Mesenteric fat pad (tissue), 1 donor: ENCODE data around the gene NSUN4. TPM values are rescaled to one million over a fixed set of nuclear protein-coding genes. Genes with fewer than 3 reads are reported as not detected.

Experiments
- DNase-seq: peaks from one replicate; pipeline ENCODE4 v3.0.0-alpha.2; 2020; ENCODE audit warnings: low spot score
- total RNA-seq: library from RNA; stranded (reverse); fragmentation: NEBNext Ultra II Directional; extraction: Animal tissue kit (Norgen Biotek cat#: 25700); gene quantifications from one replicate; pipeline ENCODE4 v1.2.1, GENCODE V29; 2021
- donor health status: DM: yes; HTN: yes; CAD: no.

NSUN4 gene
- total RNA-seq, 1 donor from 2014 or later = 28.1 TPM

DNA sequence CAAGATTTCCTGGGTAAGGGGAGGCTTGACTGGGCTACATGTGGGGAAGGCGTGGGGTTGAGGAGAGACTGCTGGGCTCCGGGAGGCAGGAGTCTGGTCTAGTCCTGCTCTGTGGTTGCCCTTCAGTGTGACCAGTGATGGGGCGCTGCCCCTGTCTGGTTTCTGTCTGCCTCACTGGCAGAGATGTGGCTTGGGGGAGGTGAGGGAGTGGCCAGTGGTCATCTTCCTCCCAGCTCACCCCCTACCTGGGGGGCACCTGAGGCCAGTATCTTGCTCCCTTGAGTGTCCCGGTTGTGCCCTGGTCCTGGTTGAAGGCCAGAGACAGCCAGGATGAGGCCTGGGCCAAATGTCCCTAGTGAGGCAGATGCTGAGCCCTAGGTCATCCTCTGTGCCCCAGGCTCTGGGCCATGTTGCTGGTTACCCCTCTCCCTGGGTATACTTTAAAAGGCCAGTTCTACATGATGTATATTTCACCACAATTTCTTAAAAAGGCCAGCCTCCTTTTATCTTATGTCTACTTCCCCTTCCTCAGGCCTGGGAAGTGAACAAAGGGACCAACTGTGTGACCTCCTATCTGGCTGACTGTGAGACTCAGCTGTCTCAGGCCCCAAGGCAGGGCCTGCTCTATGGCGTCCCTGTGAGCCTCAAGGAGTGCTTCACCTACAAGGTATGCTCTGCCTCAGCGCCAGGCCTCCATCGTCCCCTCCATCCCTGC is 64.0 kb downstream of the NSUN4 start:
- DNase-seq = no peak

DNA sequence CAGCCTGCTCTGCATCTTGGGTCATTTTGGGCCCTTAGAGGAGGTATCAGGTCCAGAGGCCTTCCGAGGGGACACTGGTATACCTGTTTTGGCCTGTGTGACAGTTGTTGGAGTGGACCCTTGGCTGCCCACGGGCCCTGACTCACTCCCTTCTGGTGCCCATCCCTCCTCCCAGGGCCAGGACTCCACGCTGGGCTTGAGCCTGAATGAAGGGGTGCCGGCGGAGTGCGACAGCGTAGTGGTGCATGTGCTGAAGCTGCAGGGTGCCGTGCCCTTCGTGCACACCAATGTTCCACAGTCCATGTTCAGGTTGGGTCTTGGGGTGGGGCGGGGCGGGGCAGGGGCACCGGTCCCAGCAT is 64.6 kb downstream of the NSUN4 start:
- DNase-seq = no peak

DNA sequence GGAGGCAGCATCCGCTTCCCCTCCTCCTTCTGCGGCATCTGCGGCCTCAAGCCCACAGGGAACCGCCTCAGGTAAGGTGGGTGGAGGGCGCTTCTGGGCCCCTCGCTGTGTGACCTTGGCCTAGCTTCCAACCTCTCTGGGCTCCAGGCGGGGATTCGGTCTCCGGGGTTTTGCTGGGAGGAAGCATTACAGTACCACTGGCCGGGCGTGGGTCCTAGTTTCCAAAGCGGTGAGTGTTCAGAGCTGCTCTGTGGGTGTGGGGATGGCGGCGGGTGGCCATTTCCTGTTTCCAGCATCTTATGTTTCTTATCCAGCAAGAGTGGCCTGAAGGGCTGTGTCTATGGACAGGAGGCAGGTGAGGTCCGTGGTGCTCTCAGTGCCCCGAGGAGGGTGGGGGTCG is 65.1 kb downstream of the NSUN4 start:
- DNase-seq = no peak

DNA sequence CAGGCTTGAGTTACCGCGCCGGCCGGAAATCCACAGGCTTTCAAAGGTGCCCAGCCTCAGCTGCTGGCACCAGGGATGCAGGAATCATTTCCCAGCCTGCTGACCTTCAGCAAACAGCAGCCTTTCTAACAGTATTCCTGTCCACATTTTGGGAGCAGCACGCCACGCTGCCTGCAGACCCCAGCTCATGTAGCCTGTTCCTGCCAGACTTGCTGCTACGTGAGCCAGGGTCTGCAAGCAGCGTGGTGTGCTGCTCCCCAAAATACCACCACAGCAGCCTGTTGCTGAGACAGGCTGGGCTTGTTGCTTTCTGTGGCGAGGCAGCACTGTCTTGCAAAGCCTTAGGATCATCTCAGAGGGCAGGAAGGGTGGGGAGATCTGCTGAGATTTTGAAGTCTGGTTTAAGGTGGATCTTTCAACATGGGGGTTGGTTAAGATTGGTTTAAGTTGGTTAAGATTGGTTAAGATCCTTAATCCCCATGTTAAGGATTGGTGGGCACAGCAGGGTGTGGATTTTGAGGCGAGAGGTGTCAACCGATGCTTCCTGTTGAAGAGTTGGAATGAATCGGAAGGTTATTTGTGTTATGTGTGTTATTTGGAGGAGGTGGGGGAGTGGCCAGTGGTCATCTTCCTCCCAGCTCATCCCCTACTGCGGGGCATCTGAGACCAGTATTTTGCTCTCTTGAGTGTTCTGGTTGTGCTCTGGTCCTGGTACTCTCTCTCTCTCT is 66.4 kb downstream of the NSUN4 start:
- DNase-seq = no peak

DNA sequence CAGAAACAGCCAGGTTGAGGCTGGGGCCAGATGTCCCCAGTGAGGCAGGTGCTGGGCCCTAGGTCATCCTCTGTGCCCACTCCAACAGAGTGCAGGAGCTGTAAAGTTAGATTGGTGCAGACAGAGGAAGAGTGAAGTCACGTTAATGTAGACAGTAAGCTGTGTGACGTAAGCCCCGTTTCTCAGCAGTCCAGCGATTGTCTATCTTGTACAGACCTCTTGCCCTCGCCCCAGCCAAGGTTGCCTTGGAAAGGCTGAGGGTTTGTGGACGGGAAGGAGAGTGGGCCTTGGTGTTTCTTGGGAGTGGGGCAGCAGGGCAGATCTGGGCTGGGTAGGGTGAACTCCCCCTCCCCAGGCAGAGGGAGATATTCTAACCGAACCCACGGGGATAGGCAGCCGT is 67.0 kb downstream of the NSUN4 start:
- no peak for DNase-seq

DNA sequence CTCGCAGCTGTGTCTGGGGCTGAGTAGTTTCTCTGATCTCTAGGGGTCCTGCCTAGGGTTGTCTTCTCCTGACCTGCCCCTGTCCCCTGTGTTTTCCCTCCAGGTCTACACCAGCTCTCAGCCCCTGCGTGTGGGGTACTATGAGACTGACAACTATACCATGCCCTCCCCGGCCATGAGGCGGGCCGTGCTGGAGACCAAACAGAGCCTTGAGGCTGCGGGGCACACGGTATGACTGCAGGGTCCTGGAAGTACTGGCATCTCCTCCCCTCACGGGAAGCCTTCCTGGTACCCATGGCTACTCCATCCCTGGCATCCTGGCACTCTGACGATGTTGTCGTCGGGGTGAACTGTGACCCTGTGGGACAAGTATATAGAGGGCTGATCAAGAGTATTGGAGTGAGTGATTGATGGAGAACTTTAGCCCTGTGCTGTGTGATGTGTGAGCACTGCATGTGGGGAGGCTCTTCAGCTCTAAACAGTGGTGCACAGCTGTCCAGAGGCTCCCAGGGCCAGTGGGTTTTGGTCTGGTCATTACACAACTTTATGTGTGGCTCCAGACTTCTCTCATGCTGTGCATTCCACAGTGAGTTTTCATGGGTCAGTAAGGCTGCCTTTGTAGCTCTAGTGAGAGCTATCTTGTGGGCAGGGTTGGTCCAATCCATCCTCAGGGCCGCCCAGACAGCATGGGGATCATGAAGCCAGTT is 67.9 kb downstream of the NSUN4 start:
- no peak for DNase-seq

DNA sequence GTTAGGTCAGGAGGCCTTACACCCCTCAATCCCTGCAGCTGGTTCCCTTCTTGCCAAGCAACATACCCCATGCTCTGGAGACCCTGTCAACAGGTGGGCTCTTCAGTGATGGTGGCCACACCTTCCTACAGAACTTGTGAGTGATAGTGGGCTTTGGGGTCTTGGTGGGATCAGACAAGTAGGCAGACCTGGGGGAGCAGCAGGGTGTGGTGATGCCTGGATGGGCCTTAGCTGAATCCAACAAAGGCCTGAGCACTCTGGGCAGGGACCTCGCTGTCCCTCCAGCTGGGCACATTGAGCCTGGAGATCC is 68.4 kb downstream of the NSUN4 start:
- no peak for DNase-seq

DNA sequence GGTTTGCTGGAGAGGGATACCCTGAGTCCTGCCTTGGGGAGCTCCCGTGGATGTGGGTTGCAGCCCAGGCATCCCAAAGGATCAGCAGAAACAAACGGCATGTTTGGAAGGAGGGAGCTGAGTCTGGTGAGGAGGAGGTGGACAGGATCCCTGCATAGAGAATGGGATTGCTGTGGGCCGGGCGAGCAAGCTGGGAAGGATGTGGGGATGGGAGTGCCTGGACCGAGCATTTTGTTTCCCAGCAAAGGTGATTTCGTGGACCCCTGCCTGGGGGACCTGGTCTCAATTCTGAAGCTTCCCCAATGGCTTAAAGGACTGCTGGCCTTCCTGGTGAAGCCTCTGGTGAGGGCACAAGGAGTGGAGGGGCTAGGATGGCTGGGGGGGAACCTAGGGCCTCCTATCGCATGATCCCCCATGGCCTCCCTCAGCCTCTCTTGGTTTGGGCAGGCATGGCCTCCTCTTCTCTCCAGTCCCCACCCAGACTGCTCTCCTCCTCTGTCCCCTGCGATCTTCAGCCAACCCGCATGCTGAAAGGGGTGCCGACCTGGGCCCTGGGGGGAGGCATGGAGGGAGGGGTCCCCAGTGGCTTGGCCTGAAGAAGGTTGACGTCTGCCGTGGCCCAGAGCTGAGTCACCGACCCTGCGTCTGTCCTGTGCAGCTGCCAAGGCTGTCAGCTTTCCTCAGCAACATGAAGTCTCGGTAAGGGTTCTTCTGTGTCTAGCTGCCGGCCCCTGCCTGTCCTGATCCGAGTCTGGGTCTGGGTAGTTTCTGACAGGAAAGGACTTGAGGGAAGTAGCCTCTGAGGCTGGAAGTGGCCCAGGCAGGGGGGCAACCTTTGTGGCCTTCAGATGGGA is 69.8 kb downstream of the NSUN4 start:
- no peak for DNase-seq

DNA sequence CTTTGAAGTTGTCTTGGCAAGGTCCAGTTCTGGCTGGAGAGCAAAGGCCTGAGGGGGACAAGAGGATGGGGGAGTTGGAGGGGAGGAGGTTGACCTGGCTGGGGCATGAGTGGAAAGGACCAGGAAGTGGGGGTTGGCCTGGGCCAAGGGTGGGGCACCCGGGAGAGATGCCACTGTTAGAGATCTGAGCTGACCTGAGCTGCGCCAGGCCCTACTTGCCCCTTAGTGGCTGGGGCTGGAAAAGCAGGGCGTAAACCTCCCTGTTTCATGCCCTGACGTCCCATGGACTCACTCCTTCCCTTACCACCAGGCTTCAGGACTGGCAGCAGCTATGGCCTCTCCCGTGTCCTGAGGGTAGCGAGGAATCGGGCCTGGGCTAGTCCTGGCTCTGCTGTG is 70.4 kb downstream of the NSUN4 start:
- DNase-seq = no peak

Other genes starting within 250 kb of the NSUN4 start
- gene PIK3R3, start 208.2 kb upstream of the NSUN4 start, total RNA-seq = 72.6 TPM
- gene TSPAN1, start 165.7 kb upstream of the NSUN4 start, total RNA-seq = 1.2 TPM
- not detected for gene P3R3URF, start 164.3 kb upstream of the NSUN4 start, total RNA-seq
- gene POMGNT1, start 142.4 kb upstream of the NSUN4 start, total RNA-seq = 53.1 TPM
- 3.5 TPM for gene LURAP1, start 137.5 kb upstream of the NSUN4 start, total RNA-seq
- not detected for gene RAD54L, start 93.0 kb upstream of the NSUN4 start, total RNA-seq
- gene LRRC41, start 37.2 kb upstream of the NSUN4 start, total RNA-seq = 70.0 TPM
- gene UQCRH, start 37.1 kb upstream of the NSUN4 start, total RNA-seq = 255 TPM
- gene FAAH, start 53.5 kb downstream of the NSUN4 start, total RNA-seq = 16.4 TPM
- 0.45 TPM for gene DMBX1, start 149.0 kb downstream of the NSUN4 start, total RNA-seq
- not detected for gene KNCN, start 210.8 kb downstream of the NSUN4 start, total RNA-seq